Spleen (tissue), 7 donors: Measurements from ENCODE around the gene RFTN1.

Source experiments
- CTCF ChIP-seq, 11 experiments: fragments of 200-600 bp in 7 of 11; fragments of 450-650 bp in 4 of 11; sonication (generic) in 4 of 11; IDR thresholded peaks in 8 of 11; conservative IDR thresholded peaks in 3 of 11; 1 replicate in 7 of 11; 2 replicates in 4 of 11; pipeline versions ENCODE4 v1.4.0 to v1.8.0; 2016 to 2021; ENCODE audit warnings: antibody characterized with exemption in 11 of 11, inconsistent platforms in 4 of 11, mild to moderate bottlenecking in 1 of 11
- POLR2A ChIP-seq, 3 donors: fragments of 450-650 bp; IDR thresholded peaks; one replicate each; pipeline ENCODE4 v1.5.1; 2017; ENCODE audit warnings: antibody characterized with exemption in 3 of 3, mild to moderate bottlenecking in 1 of 3
- POLR2AphosphoS5 ChIP-seq, 3 donors: sonication (generic); formaldehyde crosslinking; IDR thresholded peaks; one replicate each; pipeline ENCODE4 v1.5.1; 2017; ENCODE audit warnings: antibody characterized with exemption in 3 of 3
- donor health status: DM: no; HTN: no; CAD: no; lungs with moderate emphysema.
- donor health status: DM: no; HTN: no; CAD: no.
- donor health status: DM: no; HTN: no; CAD: no.

- no peak for TF ChIP-seq POLR2A (IDR thresholded peaks at IDR 0.05)
- no peak for TF ChIP-seq CTCF (IDR thresholded peaks at IDR 0.05 in 8 of 11, conservative IDR thresholded peaks at IDR 0.05 in 3 of 11)
- TF ChIP-seq POLR2AphosphoS5 (IDR thresholded peaks at IDR 0.05): no peak
Observed at GRCh38 chr3:16329036-16329825, 184.3 kb downstream of the RFTN1 start.
